Endothelial cell (in vitro differentiated cells): ENCODE data around the gene RFESD. TPM values are rescaled to one million over a fixed set of nuclear protein-coding genes. Genes with fewer than 3 reads are reported as not detected.

Experiments
- DNase-seq: peaks from one replicate; pipeline ENCODE4 v3.0.0; 2021; ENCODE audit warnings: low spot score
- H3K27ac Mint-ChIP-seq: one replicate; pipeline ENCODE4 v1.8.0; 2021; ENCODE audit warnings: mixed read lengths, inconsistent platforms; ENCODE audit not compliant: unreplicated experiment
- H3K27me3 Mint-ChIP-seq: one replicate; pipeline ENCODE4 v1.8.0; 2021; ENCODE audit warnings: mild to moderate bottlenecking, moderate library complexity, mixed read lengths, inconsistent platforms; ENCODE audit not compliant: unreplicated experiment
- H3K36me3 Mint-ChIP-seq: one replicate; pipeline ENCODE4 v1.8.0; 2021; ENCODE audit warnings: mild to moderate bottlenecking, low read depth, mixed read lengths, inconsistent platforms; ENCODE audit not compliant: unreplicated experiment
- H3K4me1 Mint-ChIP-seq: one replicate; pipeline ENCODE4 v1.8.0; 2021; ENCODE audit warnings: mild to moderate bottlenecking, mixed read lengths, inconsistent platforms; ENCODE audit not compliant: unreplicated experiment
- H3K4me3 Mint-ChIP-seq: one replicate; pipeline ENCODE4 v1.8.0; 2021; ENCODE audit warnings: mild to moderate bottlenecking, mixed read lengths, inconsistent platforms; ENCODE audit not compliant: unreplicated experiment
- H3K9me3 Mint-ChIP-seq: one replicate; pipeline ENCODE4 v1.8.0; 2021; ENCODE audit warnings: mixed read lengths, inconsistent platforms; ENCODE audit not compliant: unreplicated experiment
- CTCF ChIP-seq: fragments of 200-600 bp; sonication (generic); IDR thresholded peaks from one replicate; pipeline ENCODE4 v1.5.0; 2021; ENCODE audit warnings: antibody characterized with exemption; ENCODE audit not compliant: unreplicated experiment
- total RNA-seq: library from RNA; stranded (reverse); fragmentation: NEBNext Ultra II Directional; extraction: Animal tissue kit (Norgen Biotek cat#: 25700); gene quantifications from one replicate; pipeline ENCODE4 v1.2.1, GENCODE V29; 2021; ENCODE audit not compliant: unreplicated experiment

Gene RFESD
- total RNA-seq, 1 donor from 2014 or later: 0.97 TPM

GRCh38 chr5:95626701-95627100 lies 19.9 kb upstream of the RFESD start:
- no peak overlapping the region for H3K27ac Mint-ChIP-seq
- TF ChIP-seq CTCF: no peak
- DNase-seq: no peak
- peaks cover 5% of the 10 kb centered on the region for H3K27me3 Mint-ChIP-seq
- peaks cover 1% of the 10 kb centered on the region for H3K36me3 Mint-ChIP-seq
- peaks cover 12% of the 10 kb centered on the region for H3K4me1 Mint-ChIP-seq
- no peaks in the 10 kb centered on the region for H3K9me3 Mint-ChIP-seq
- no peak overlapping the region for H3K4me3 Mint-ChIP-seq

GRCh38 chr5:95627971-95628810 lies 18.4 kb upstream of the RFESD start:
- H3K4me3 Mint-ChIP-seq: no peak overlapping the region
- no peak for TF ChIP-seq CTCF
- H3K27ac Mint-ChIP-seq: no peak overlapping the region
- no peak for DNase-seq
- peaks cover 4% of the 10 kb centered on the region for H3K4me1 Mint-ChIP-seq
- no peaks in the 10 kb centered on the region for H3K36me3 Mint-ChIP-seq
- no peaks in the 10 kb centered on the region for H3K9me3 Mint-ChIP-seq
- peaks cover 8% of the 10 kb centered on the region for H3K27me3 Mint-ChIP-seq

GRCh38 chr5:95628933-95629332 lies 17.6 kb upstream of the RFESD start:
- peaks cover 3% of the 10 kb centered on the region for H3K4me1 Mint-ChIP-seq
- no peak for DNase-seq
- no peak for TF ChIP-seq CTCF
- peaks cover 5% of the 10 kb centered on the region for H3K27me3 Mint-ChIP-seq
- H3K4me3 Mint-ChIP-seq: no peak overlapping the region
- H3K9me3 Mint-ChIP-seq: no peaks in the 10 kb centered on the region
- H3K36me3 Mint-ChIP-seq: no peaks in the 10 kb centered on the region
- no peak overlapping the region for H3K27ac Mint-ChIP-seq

GRCh38 chr5:95630394-95630917 lies 16.1 kb upstream of the RFESD start:
- H3K36me3 Mint-ChIP-seq: no peaks in the 10 kb centered on the region
- H3K4me3 Mint-ChIP-seq: no peak overlapping the region
- DNase-seq: no peak
- peaks cover 3% of the 10 kb centered on the region for H3K4me1 Mint-ChIP-seq
- peaks cover 3% of the 10 kb centered on the region for H3K27me3 Mint-ChIP-seq
- H3K27ac Mint-ChIP-seq: no peak overlapping the region
- no peaks in the 10 kb centered on the region for H3K9me3 Mint-ChIP-seq
- no peak for TF ChIP-seq CTCF
